H9 (cell line): ENCODE measurements around the gene ANKS1B. TPM values are rescaled to one million over a fixed set of nuclear protein-coding genes. Genes with fewer than 3 reads are reported as not detected.

Source experiments
- DNase-seq: peaks from one replicate; pipeline ENCODE4 v3.0.0-alpha.2; 2017
- H2AFZ ChIP-seq: one replicate; pipeline ENCODE4 v1.6.1; 2013; ENCODE audit warnings: mild to moderate bottlenecking, low read length, control low read depth, moderate library complexity
- H2AK5ac ChIP-seq: 2 replicates; pipeline ENCODE4 v1.6.1; 2013; ENCODE audit warnings: low read length, control low read depth, mixed read lengths; ENCODE audit not compliant: insufficient read length
- H2BK120ac ChIP-seq: one replicate; pipeline ENCODE4 v1.6.1; 2013; ENCODE audit warnings: low read depth, mild to moderate bottlenecking, low read length, control low read depth, inconsistent platforms; ENCODE audit not compliant: poor library complexity, severe bottlenecking
- H2BK12ac ChIP-seq: 2 replicates; pipeline ENCODE4 v1.6.1; 2013; ENCODE audit warnings: low read length, control low read depth, mixed read lengths, low read depth; ENCODE audit not compliant: insufficient read length
- H2BK15ac ChIP-seq: 2 replicates; pipeline ENCODE4 v1.6.1; 2013; ENCODE audit warnings: low read depth, low read length, control low read depth
- H2BK20ac ChIP-seq: one replicate; pipeline ENCODE4 v1.6.1; 2013; ENCODE audit warnings: low read depth, mild to moderate bottlenecking, low read length, control low read depth, inconsistent platforms; ENCODE audit not compliant: poor library complexity, severe bottlenecking
- H2BK5ac ChIP-seq: 2 replicates; pipeline ENCODE4 v1.6.1; 2013; ENCODE audit warnings: low read length, control low read depth, mixed read lengths; ENCODE audit not compliant: insufficient read length
- H3K14ac ChIP-seq: 2 replicates; pipeline ENCODE4 v1.6.1; 2013; ENCODE audit warnings: low read length, control low read depth; ENCODE audit not compliant: insufficient read depth
- H3K18ac ChIP-seq: 2 replicates; pipeline ENCODE4 v1.6.1; 2013; ENCODE audit warnings: low read depth, mild to moderate bottlenecking, mixed read lengths, low read length, control low read depth; ENCODE audit not compliant: insufficient read length
- H3K23ac ChIP-seq: 2 replicates; pipeline ENCODE4 v1.6.1; 2013; ENCODE audit warnings: low read length, control low read depth, mixed read lengths, low read depth; ENCODE audit not compliant: insufficient read length
- H3K23me2 ChIP-seq: 2 replicates; pipeline ENCODE4 v1.6.1; 2013; ENCODE audit warnings: low read depth, mild to moderate bottlenecking, mixed read lengths, low read length, control low read depth; ENCODE audit not compliant: insufficient read length, poor library complexity, severe bottlenecking
- H3K27ac ChIP-seq: 2 replicates; pipeline ENCODE4 v1.5.1; 2013; ENCODE audit warnings: low read length, control low read depth, mixed read lengths, low read depth; ENCODE audit not compliant: insufficient read length
- H3K27me3 ChIP-seq: 2 replicates; pipeline ENCODE4 v1.6.1; 2013; ENCODE audit warnings: low read length, control low read depth, inconsistent platforms; ENCODE audit not compliant: insufficient read depth
- H3K4ac ChIP-seq: 2 replicates; pipeline ENCODE4 v1.6.1; 2013; ENCODE audit warnings: low read depth, mild to moderate bottlenecking, control low read depth, inconsistent platforms, low read length, moderate library complexity
- H3K4me1 ChIP-seq: 2 replicates; pipeline ENCODE4 v1.6.1; 2013; ENCODE audit warnings: low read length, control low read depth, inconsistent platforms; ENCODE audit not compliant: insufficient read depth
- H3K4me2 ChIP-seq: 2 replicates; pipeline ENCODE4 v1.6.1; 2013; ENCODE audit warnings: low read length, control low read depth, mixed read lengths; ENCODE audit not compliant: insufficient read length, insufficient read depth
- H3K56ac ChIP-seq: 2 replicates; pipeline ENCODE4 v1.6.1; 2013; ENCODE audit warnings: low read depth, mild to moderate bottlenecking, mixed read lengths, low read length, control low read depth; ENCODE audit not compliant: insufficient read length
- H3K79me1 ChIP-seq: 2 replicates; pipeline ENCODE4 v1.6.1; 2013; ENCODE audit warnings: low read depth, mild to moderate bottlenecking, moderate library complexity, low read length, control low read depth, inconsistent platforms; ENCODE audit not compliant: insufficient read depth, poor library complexity, severe bottlenecking
- H3K79me2 ChIP-seq: 2 replicates; pipeline ENCODE4 v1.6.1; 2013; ENCODE audit warnings: low read length, control low read depth, inconsistent platforms; ENCODE audit not compliant: insufficient read depth
- H3K9ac ChIP-seq: 2 replicates; pipeline ENCODE4 v1.6.1; 2013; ENCODE audit warnings: low read length, control low read depth, mixed read lengths; ENCODE audit not compliant: insufficient read length; ENCODE audit errors: extremely low read depth
- H3K9me3 ChIP-seq: one replicate; pipeline ENCODE4 v1.6.1; 2013; ENCODE audit warnings: low read depth, low read length, inconsistent platforms; ENCODE audit not compliant: control insufficient read depth
- H3T11ph ChIP-seq: one replicate; pipeline ENCODE4 v1.6.1; 2013; ENCODE audit warnings: mild to moderate bottlenecking, low read length, control low read depth, inconsistent platforms
- H4K20me1 ChIP-seq: one replicate; pipeline ENCODE4 v1.6.1; 2013; ENCODE audit not compliant: control insufficient read depth, insufficient read length, insufficient read depth
- H4K5ac ChIP-seq: 2 replicates; pipeline ENCODE4 v1.6.1; 2013; ENCODE audit warnings: low read depth, mild to moderate bottlenecking, mixed read lengths, low read length, control low read depth; ENCODE audit not compliant: insufficient read length
- H4K8ac ChIP-seq: replicated peaks from 2 replicates; pipeline ENCODE4 v1.6.1; 2013; ENCODE audit warnings: low read length, control low read depth, mixed read lengths, low read depth; ENCODE audit not compliant: insufficient read length
- H4K91ac ChIP-seq: 2 replicates; pipeline ENCODE4 v1.6.1; 2013; ENCODE audit warnings: low read depth, mild to moderate bottlenecking, moderate library complexity, mixed read lengths, low read length, control low read depth; ENCODE audit not compliant: insufficient read length
- H3K27ac Mint-ChIP-seq, 3 experiments: 2 replicates in 2 of 3; 3 replicates in 1 of 3; pipeline ENCODE4 v1.8.0; 2020 to 2021; ENCODE audit warnings: mixed read lengths in 3 of 3, mild to moderate bottlenecking in 1 of 3, moderate library complexity in 1 of 3
- H3K27me3 Mint-ChIP-seq: 2 replicates; pipeline ENCODE4 v1.8.0; 2021; ENCODE audit warnings: low read depth, mild to moderate bottlenecking, moderate library complexity, mixed read lengths
- H3K36me3 Mint-ChIP-seq, 3 experiments: 2 replicates in 2 of 3; 3 replicates in 1 of 3; pipeline ENCODE4 v1.8.0; 2020 to 2021; ENCODE audit warnings: low read depth in 3 of 3, mixed read lengths in 3 of 3; ENCODE audit not compliant: insufficient read depth in 1 of 3
- H3K4me1 Mint-ChIP-seq, 2 experiments: 2 replicates each; pipeline ENCODE4 v1.8.0; 2020; ENCODE audit warnings: mixed read lengths in 2 of 2
- H3K4me3 Mint-ChIP-seq, 2 experiments: 2 replicates in 1 of 2; 3 replicates in 1 of 2; pipeline ENCODE4 v1.8.0; 2020 to 2021; ENCODE audit warnings: mild to moderate bottlenecking in 2 of 2, mixed read lengths in 2 of 2, moderate library complexity in 1 of 2
- H3K9me3 Mint-ChIP-seq, 2 experiments: 2 replicates in 1 of 2; 3 replicates in 1 of 2; pipeline ENCODE4 v1.8.0; 2020; ENCODE audit warnings: mild to moderate bottlenecking in 2 of 2, mixed read lengths in 2 of 2, moderate library complexity in 1 of 2
- CTCF ChIP-seq: fragments of 200-600 bp; sonication (generic); conservative IDR thresholded peaks from 3 replicates; pipeline ENCODE4 v1.8.0; 2021; ENCODE audit warnings: antibody characterized with exemption, mild to moderate bottlenecking
- WGBS: extraction: QIAGEN DNeasy Blood & Tissue Kit; methylation state at CpG from one replicate; pipeline ENCODE4 v1.1.7; 2013; ENCODE audit warnings: missing lambda C conversion rate, low lambda C conversion rate, mixed read lengths; ENCODE audit not compliant: insufficient read length; ENCODE audit errors: extremely low coverage; 5-methylcytosine and 5-hydroxymethylcytosine counted together
- total RNA-seq: library from RNA; stranded (reverse); gene quantifications from 2 replicates; pipeline ENCODE4 v1.2.1, GENCODE V29; 2021

The ANKS1B gene
- total RNA-seq, 1 experiment from 2014 or later: 4.1 TPM

GRCh38 chr12:99439399-99439798 lies 545.3 kb downstream of the ANKS1B start:
- H2BK12ac ChIP-seq: no peak overlapping the region
- H3K9ac ChIP-seq: no peak overlapping the region
- no peak overlapping the region for H2BK5ac ChIP-seq
- H3K4me1 ChIP-seq: peaks cover 6% of the 10 kb centered on the region
- H3K27me3 ChIP-seq: no peaks in the 10 kb centered on the region
- H3K4ac ChIP-seq: no peak overlapping the region
- no peak overlapping the region for H3K4me3 Mint-ChIP-seq
- H3K9me3 ChIP-seq: no peaks in the 10 kb centered on the region
- no peak overlapping the region for H4K8ac ChIP-seq
- no peaks in the 10 kb centered on the region for H3K27me3 Mint-ChIP-seq
- no peak overlapping the region for H2AK5ac ChIP-seq
- no peak overlapping the region for H2BK20ac ChIP-seq
- WGBS: no CpG with 5 or more reads among the region's 1 CpG
- H3K14ac ChIP-seq: no peak overlapping the region
- H3K27ac ChIP-seq: no peak overlapping the region
- H3T11ph ChIP-seq: no peak overlapping the region
- no peaks in the 10 kb centered on the region for H3K79me1 ChIP-seq
- H3K23ac ChIP-seq: no peak overlapping the region
- no peaks in the 10 kb centered on the region for H3K79me2 ChIP-seq
- H4K5ac ChIP-seq: no peak overlapping the region
- H3K4me1 Mint-ChIP-seq: peaks cover 14 to 18% of the 10 kb centered on the region in 2 experiments
- H3K18ac ChIP-seq: no peak overlapping the region
- no peak overlapping the region for H2AFZ ChIP-seq
- H3K56ac ChIP-seq: no peak overlapping the region
- no peak overlapping the region for H3K27ac Mint-ChIP-seq
- no peak overlapping the region for H2BK120ac ChIP-seq
- no peak overlapping the region for H4K91ac ChIP-seq
- no peak for TF ChIP-seq CTCF
- no peaks in the 10 kb centered on the region; a peak in 1 of 5 replicates for H3K9me3 Mint-ChIP-seq
- H3K23me2 ChIP-seq: no peaks in the 10 kb centered on the region
- no peak overlapping the region for H2BK15ac ChIP-seq
- no peak overlapping the region for H3K4me2 ChIP-seq
- H4K20me1 ChIP-seq: no peaks in the 10 kb centered on the region
- no peak for DNase-seq
- H3K36me3 Mint-ChIP-seq: no peaks in the 10 kb centered on the region
